HepG2 (cell line): ENCODE measurements around the gene ACAP3. TPM values are rescaled to one million over a fixed set of nuclear protein-coding genes. Genes with fewer than 3 reads are reported as not detected.

Experiments
- ADNP ChIP-seq: sonication (generic); formaldehyde crosslinking; IDR thresholded peaks from 2 replicates; pipeline ENCODE4 v1.4.0; 2020; ENCODE audit warnings: missing genetic modification reagents
- GATAD1 ChIP-seq: IDR thresholded peaks from 2 replicates; pipeline ENCODE4 v1.6.1; 2016; ENCODE audit warnings: missing genetic modification reagents, missing compliant biosample characterization
- GZF1 ChIP-seq: sonication (generic); formaldehyde crosslinking; IDR thresholded peaks from 2 replicates; pipeline ENCODE4 v1.5.1; 2020; ENCODE audit warnings: mild to moderate bottlenecking, missing genetic modification reagents
- MIER2 ChIP-seq: IDR thresholded peaks from 2 replicates; pipeline ENCODE4 v1.6.1; 2016; ENCODE audit warnings: missing biosample characterization, missing genetic modification reagents
- POLR2G ChIP-seq: fragments of 200-400 bp; formaldehyde crosslinking; IDR thresholded peaks from 2 replicates; pipeline ENCODE4 v1.6.1; 2018; ENCODE audit warnings: mild to moderate bottlenecking, low read depth, low read length, moderate library complexity
- RAD51 ChIP-seq: fragments of 450-650 bp; IDR thresholded peaks from 2 replicates; pipeline ENCODE4 v1.6.1; 2016; ENCODE audit warnings: borderline replicate concordance
- RFXANK ChIP-seq: IDR thresholded peaks from 2 replicates; pipeline ENCODE4 v1.6.1; 2016
- SIX1 ChIP-seq: sonication (generic); formaldehyde crosslinking; IDR thresholded peaks from 2 replicates; pipeline ENCODE4 v1.4.0; 2020; ENCODE audit warnings: missing genetic modification reagents, borderline replicate concordance
- SMAD1 ChIP-seq: sonication (generic); formaldehyde crosslinking; IDR thresholded peaks from 2 replicates; pipeline ENCODE4 v1.4.0; 2020; ENCODE audit warnings: missing genetic modification reagents, low read depth, mild to moderate bottlenecking, borderline replicate concordance
- TBP ChIP-seq: sonication (generic); formaldehyde crosslinking; IDR thresholded peaks from 2 replicates; pipeline ENCODE4 v1.5.0; 2020; ENCODE audit warnings: missing genetic modification reagents
- TEAD2 ChIP-seq: sonication (generic); formaldehyde crosslinking; IDR thresholded peaks from 2 replicates; pipeline ENCODE4 v1.9.0; 2021; ENCODE audit warnings: missing genetic modification reagents
- WIZ ChIP-seq: sonication (generic); formaldehyde crosslinking; IDR thresholded peaks from 2 replicates; pipeline ENCODE4 v1.5.1; 2020; ENCODE audit warnings: mild to moderate bottlenecking, missing genetic modification reagents
- ZNF3 ChIP-seq: IDR thresholded peaks from 2 replicates; pipeline ENCODE4 v1.7.0; 2017; ENCODE audit warnings: inconsistent platforms
- ZNF317 ChIP-seq: sonication (generic); formaldehyde crosslinking; IDR thresholded peaks from 2 replicates; pipeline ENCODE4 v1.5.0; 2020; ENCODE audit warnings: mild to moderate bottlenecking, missing genetic modification reagents
- ZNF557 ChIP-seq: sonication (generic); formaldehyde crosslinking; IDR thresholded peaks from 2 replicates; pipeline ENCODE4 v1.4.0; 2020; ENCODE audit warnings: missing genetic modification reagents
- polyA plus RNA-seq, 8 experiments: library from polyadenylated mRNA; depleted of rRNA in 3 of 8; stranded (reverse) in 7 of 8; unstranded in 1 of 8; fragments of >200 nt; fragmentation: Illumina TruSeq in 4 of 8; extraction: Trizol in 4 of 8; gene quantifications; 2 replicates each; pipeline versions ENCODE4 v1.2.1 to v1.2.3, GENCODE V29; 2011 to 2016; ENCODE audit warnings: low read depth in 4 of 8, missing spikeins in 1 of 8, mixed read lengths in 1 of 8; ENCODE audit not compliant: insufficient read depth in 1 of 8
- total RNA-seq, 5 experiments: library from RNA; depleted of rRNA; stranded (reverse); fragments of >200 nt; fragmentation: Illumina TruSeq; extraction: Trizol; gene quantifications; 2 replicates each; pipeline ENCODE4 v1.2.3, GENCODE V29; 2016; ENCODE audit warnings: low read depth in 1 of 5
- TF ChIP-seq, protein P1 (sequence below): sonication (generic); formaldehyde crosslinking; IDR thresholded peaks from 2 replicates; pipeline ENCODE4 v1.8.0; 2022; ENCODE audit warnings: low read depth, missing genetic modification reagents
- TF ChIP-seq, protein P2 (sequence below): sonication (generic); formaldehyde crosslinking; IDR thresholded peaks from one replicate; pipeline ENCODE4 v1.5.1; 2020; ENCODE audit warnings: mild to moderate bottlenecking, missing genetic modification reagents; ENCODE audit errors: not compliant biosample characterization
- TF ChIP-seq, protein P3 (sequence below): IDR thresholded peaks from 2 replicates; pipeline ENCODE4 v1.6.1; 2016

ACAP3 gene
- total and polyA plus RNA-seq, 2 of the 13 experiments (the other 11 are each of a cell fraction or from before 2014, with no cell fraction given) = 29.4 to 50.8 TPM

DNA sequence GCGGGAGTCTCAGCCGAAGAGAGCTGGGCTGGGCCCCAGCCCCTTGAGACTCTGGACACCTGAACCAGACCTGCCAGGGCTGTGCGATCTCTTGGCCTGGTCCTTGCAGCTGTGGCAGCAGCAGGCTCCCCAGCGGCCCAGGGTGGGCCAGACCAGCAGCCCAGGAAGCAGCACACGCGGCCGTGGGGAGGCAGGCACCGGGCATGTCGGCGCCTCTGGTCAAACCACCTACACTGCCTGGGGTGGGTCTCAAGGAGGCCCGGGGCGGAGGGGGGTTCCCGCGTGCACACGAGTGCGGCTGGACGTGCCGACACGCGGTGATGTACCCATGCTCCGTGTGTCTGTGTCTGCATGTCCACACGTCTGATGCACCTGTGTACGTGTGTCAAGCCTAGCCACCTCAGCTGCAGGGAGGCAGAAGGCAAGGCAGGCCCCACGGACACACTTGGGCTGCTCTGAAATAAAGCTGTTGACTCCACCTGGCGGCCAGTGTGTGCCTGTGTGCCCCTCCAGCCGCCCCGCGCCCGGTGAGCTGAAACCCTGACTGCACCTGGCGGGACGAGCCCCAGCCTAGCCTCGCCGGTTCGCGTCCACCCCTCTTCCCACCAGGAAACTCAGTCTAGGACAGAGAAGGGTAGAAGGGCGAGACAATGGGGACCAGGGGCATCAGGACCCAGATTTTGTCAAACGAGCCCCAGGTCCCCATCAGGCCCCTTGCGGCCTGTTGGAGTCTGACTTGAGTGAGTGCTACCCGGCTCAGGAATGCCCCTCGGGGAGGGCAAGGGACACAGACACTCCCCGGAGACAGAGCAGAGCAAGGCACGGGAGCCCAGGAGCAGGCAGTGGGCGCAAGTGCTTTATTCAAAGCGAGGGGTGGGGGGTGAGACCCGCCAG, 15.9 kb downstream of the ACAP3 start (continued):
- TF ChIP-seq RAD51 (no peak), ZNF317 (no peak), GZF1 (CRISPR knock-in tag) (no peak), MIER2 (no peak), WIZ (CRISPR knock-in tag) (no peak), ZNF3 (CRISPR knock-in tag) (no peak), SIX1 (no peak), SMAD1 (CRISPR knock-in tag) (no peak), TEAD2 (CRISPR knock-in tag) (no peak), GATAD1 (no peak), POLR2G (peak; percentile 47; the same call in 1 of the 2 replicates), RFXANK (no peak), TBP (CRISPR knock-in tag) (no peak), ZNF557 (CRISPR knock-in tag) (no peak), ADNP (CRISPR knock-in tag) (no peak)
- TF ChIP-seq, protein P1, sequence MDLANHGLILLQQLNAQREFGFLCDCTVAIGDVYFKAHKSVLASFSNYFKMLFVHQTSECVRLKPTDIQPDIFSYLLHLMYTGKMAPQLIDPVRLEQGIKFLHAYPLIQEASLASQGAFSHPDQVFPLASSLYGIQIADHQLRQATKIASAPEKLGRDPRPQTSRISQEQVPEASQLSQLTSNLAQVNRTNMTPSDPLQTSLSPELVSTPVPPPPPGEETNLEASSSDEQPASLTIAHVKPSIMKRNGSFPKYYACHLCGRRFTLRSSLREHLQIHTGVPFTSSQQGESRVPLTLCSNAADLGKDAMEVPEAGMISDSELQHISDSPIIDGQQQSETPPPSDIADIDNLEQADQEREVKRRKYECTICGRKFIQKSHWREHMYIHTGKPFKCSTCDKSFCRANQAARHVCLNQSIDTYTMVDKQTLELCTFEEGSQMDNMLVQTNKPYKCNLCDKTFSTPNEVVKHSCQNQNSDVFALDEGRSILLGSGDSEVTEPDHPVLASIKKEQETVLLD = no peak
- TF ChIP-seq, protein P2, sequence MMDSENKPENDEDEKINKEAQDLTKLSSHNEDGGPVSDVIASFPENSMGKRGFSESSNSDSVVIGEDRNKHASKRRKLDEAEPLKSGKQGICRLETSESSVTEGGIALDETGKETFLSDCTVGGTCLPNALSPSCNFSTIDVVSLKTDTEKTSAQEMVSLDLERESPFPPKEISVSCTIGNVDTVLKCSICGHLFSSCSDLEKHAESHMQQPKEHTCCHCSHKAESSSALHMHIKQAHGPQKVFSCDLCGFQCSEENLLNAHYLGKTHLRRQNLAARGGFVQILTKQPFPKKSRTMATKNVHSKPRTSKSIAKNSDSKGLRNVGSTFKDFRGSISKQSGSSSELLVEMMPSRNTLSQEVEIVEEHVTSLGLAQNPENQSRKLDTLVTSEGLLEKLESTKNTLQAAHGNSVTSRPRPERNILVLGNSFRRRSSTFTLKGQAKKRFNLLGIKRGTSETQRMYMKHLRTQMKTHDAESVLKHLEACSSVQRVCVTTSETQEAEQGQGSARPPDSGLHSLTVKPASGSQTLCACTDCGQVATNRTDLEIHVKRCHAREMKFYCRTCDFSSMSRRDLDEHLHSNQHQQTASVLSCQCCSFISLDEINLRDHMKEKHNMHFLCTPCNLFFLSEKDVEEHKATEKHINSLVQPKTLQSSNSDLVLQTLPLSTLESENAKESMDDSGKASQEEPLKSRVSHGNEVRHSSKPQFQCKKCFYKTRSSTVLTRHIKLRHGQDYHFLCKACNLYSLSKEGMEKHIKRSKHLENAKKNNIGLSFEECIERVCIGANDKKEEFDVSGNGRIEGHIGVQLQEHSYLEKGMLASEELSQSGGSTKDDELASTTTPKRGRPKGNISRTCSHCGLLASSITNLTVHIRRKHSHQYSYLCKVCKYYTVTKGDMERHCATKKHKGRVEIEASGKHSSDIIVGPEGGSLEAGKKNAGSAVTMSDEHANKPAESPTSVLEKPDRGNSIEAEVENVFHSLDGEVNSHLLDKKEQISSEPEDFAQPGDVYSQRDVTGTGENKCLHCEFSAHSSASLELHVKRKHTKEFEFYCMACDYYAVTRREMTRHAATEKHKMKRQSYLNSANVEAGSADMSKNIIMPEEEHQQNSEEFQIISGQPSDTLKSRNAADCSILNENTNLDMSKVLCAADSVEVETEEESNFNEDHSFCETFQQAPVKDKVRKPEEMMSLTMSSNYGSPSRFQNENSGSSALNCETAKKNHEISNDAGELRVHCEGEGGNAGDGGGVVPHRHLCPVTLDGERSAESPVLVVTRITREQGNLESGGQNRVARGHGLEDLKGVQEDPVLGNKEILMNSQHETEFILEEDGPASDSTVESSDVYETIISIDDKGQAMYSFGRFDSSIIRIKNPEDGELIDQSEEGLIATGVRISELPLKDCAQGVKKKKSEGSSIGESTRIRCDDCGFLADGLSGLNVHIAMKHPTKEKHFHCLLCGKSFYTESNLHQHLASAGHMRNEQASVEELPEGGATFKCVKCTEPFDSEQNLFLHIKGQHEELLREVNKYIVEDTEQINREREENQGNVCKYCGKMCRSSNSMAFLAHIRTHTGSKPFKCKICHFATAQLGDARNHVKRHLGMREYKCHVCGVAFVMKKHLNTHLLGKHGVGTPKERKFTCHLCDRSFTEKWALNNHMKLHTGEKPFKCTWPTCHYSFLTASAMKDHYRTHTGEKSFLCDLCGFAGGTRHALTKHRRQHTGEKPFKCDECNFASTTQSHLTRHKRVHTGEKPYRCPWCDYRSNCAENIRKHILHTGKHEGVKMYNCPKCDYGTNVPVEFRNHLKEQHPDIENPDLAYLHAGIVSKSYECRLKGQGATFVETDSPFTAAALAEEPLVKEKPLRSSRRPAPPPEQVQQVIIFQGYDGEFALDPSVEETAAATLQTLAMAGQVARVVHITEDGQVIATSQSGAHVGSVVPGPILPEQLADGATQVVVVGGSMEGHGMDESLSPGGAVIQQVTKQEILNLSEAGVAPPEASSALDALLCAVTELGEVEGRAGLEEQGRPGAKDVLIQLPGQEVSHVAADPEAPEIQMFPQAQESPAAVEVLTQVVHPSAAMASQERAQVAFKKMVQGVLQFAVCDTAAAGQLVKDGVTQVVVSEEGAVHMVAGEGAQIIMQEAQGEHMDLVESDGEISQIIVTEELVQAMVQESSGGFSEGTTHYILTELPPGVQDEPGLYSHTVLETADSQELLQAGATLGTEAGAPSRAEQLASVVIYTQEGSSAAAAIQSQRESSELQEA (CRISPR knock-in tag) = no peak
- TF ChIP-seq, protein P3, sequence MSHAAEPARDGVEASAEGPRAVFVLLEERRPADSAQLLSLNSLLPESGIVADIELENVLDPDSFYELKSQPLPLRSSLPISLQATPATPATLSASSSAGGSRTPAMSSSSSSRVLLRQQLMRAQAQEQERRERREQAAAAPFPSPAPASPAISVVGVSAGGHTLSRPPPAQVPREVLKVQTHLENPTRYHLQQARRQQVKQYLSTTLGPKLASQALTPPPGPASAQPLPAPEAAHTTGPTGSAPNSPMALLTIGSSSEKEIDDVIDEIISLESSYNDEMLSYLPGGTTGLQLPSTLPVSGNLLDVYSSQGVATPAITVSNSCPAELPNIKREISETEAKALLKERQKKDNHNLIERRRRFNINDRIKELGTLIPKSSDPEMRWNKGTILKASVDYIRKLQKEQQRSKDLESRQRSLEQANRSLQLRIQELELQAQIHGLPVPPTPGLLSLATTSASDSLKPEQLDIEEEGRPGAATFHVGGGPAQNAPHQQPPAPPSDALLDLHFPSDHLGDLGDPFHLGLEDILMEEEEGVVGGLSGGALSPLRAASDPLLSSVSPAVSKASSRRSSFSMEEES (CRISPR knock-in tag) = no peak
